Neural cell (in vitro differentiated cells): Measurements from ENCODE around the gene RNF145.

Experiments used
- EP300 ChIP-seq: fragments of 450-650 bp; conservative IDR thresholded peaks from 2 replicates; pipeline ENCODE4 v1.6.1; 2014; ENCODE audit warnings: antibody characterized with exemption, mild to moderate bottlenecking, moderate library complexity; ENCODE audit not compliant: poor library complexity, severe bottlenecking
- RAD21 ChIP-seq: fragments of 450-650 bp; conservative IDR thresholded peaks from 2 replicates; pipeline ENCODE4 v1.6.1; 2014; ENCODE audit warnings: antibody characterized with exemption, mild to moderate bottlenecking, moderate library complexity
- TF ChIP-seq, protein P1 (sequence below): fragments of 450-650 bp; IDR thresholded peaks from 2 replicates; pipeline ENCODE4 v1.5.1; 2014; ENCODE audit warnings: antibody characterized with exemption, mild to moderate bottlenecking, moderate library complexity; ENCODE audit not compliant: poor library complexity, severe bottlenecking
- TF ChIP-seq, protein P2 (sequence below): IDR thresholded peaks from 2 replicates; pipeline ENCODE4 v1.6.1; 2012; ENCODE audit warnings: borderline replicate concordance

- TF ChIP-seq, protein P1, sequence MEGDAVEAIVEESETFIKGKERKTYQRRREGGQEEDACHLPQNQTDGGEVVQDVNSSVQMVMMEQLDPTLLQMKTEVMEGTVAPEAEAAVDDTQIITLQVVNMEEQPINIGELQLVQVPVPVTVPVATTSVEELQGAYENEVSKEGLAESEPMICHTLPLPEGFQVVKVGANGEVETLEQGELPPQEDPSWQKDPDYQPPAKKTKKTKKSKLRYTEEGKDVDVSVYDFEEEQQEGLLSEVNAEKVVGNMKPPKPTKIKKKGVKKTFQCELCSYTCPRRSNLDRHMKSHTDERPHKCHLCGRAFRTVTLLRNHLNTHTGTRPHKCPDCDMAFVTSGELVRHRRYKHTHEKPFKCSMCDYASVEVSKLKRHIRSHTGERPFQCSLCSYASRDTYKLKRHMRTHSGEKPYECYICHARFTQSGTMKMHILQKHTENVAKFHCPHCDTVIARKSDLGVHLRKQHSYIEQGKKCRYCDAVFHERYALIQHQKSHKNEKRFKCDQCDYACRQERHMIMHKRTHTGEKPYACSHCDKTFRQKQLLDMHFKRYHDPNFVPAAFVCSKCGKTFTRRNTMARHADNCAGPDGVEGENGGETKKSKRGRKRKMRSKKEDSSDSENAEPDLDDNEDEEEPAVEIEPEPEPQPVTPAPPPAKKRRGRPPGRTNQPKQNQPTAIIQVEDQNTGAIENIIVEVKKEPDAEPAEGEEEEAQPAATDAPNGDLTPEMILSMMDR = no peak
- TF ChIP-seq RAD21 (no peak), EP300 (no peak)
- TF ChIP-seq, protein P2, sequence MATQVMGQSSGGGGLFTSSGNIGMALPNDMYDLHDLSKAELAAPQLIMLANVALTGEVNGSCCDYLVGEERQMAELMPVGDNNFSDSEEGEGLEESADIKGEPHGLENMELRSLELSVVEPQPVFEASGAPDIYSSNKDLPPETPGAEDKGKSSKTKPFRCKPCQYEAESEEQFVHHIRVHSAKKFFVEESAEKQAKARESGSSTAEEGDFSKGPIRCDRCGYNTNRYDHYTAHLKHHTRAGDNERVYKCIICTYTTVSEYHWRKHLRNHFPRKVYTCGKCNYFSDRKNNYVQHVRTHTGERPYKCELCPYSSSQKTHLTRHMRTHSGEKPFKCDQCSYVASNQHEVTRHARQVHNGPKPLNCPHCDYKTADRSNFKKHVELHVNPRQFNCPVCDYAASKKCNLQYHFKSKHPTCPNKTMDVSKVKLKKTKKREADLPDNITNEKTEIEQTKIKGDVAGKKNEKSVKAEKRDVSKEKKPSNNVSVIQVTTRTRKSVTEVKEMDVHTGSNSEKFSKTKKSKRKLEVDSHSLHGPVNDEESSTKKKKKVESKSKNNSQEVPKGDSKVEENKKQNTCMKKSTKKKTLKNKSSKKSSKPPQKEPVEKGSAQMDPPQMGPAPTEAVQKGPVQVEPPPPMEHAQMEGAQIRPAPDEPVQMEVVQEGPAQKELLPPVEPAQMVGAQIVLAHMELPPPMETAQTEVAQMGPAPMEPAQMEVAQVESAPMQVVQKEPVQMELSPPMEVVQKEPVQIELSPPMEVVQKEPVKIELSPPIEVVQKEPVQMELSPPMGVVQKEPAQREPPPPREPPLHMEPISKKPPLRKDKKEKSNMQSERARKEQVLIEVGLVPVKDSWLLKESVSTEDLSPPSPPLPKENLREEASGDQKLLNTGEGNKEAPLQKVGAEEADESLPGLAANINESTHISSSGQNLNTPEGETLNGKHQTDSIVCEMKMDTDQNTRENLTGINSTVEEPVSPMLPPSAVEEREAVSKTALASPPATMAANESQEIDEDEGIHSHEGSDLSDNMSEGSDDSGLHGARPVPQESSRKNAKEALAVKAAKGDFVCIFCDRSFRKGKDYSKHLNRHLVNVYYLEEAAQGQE = no peak
These were observed 10.9 kb upstream of the RNF145 start for GRCh38 chr5:159220206-159220605.
